H1 (cell line): ENCODE data around the gene SLC48A1. TPM values are rescaled to one million over a fixed set of nuclear protein-coding genes. Genes with fewer than 3 reads are reported as not detected.

ENCODE experiments used
- CTCF ChIA-PET: fragments of 300-600 bp; sonication (Branson Sonifier 250); formaldehyde crosslinking; loops from one replicate; lab custom pipeline; 2021; ENCODE audit not compliant: partially characterized antibody; lab: Charles Lee
- POLR2A ChIA-PET: fragments of 300-600 bp; sonication (Branson Sonifier 250); formaldehyde crosslinking; loops from one replicate; lab custom pipeline; 2021; ENCODE audit warnings: inconsistent platforms; ENCODE audit not compliant: partially characterized antibody; lab: Charles Lee
- DNase-seq, 2 experiments: peaks; one replicate each; pipeline versions ENCODE4 v3.0.0 to v3.0.0-alpha.2; 2010 to 2022; ENCODE audit warnings: low spot score in 2 of 2, low read depth in 1 of 2, mixed read lengths in 1 of 2
- FAIRE-seq: peaks from 2 replicates; lab custom pipeline; 2011; peaks lifted over from hg19 to GRCh38; lab: Jason Lieb, UNC
- H2AFZ ChIP-seq: 2 replicates; pipeline ENCODE4 v1.8.1; 2012; ENCODE audit warnings: low read length, inconsistent platforms
- H2AK5ac ChIP-seq: 2 replicates; pipeline ENCODE4 v1.6.1; 2013; ENCODE audit warnings: low read depth, low read length
- H2BK120ac ChIP-seq: replicated peaks from 2 replicates; pipeline ENCODE3; 2013; ENCODE audit warnings: low read depth, low read length, inconsistent platforms
- H2BK12ac ChIP-seq: 2 replicates; pipeline ENCODE4 v1.6.1; 2013; ENCODE audit warnings: low read depth, low read length
- H2BK15ac ChIP-seq: 2 replicates; pipeline ENCODE4 v1.6.1; 2013; ENCODE audit warnings: low read length
- H2BK20ac ChIP-seq: 2 replicates; pipeline ENCODE4 v1.6.1; 2013; ENCODE audit warnings: low read length
- H2BK5ac ChIP-seq: 2 replicates; pipeline ENCODE4 v1.6.1; 2013; ENCODE audit warnings: low read depth, low read length
- H3K14ac ChIP-seq: 2 replicates; pipeline ENCODE4 v1.6.1; 2013; ENCODE audit warnings: inconsistent platforms; ENCODE audit not compliant: insufficient read length
- H3K18ac ChIP-seq: 2 replicates; pipeline ENCODE4 v1.6.1; 2013; ENCODE audit warnings: low read length; ENCODE audit errors: extremely low read depth
- H3K23ac ChIP-seq: 2 replicates; pipeline ENCODE4 v1.6.1; 2013; ENCODE audit warnings: inconsistent platforms; ENCODE audit not compliant: insufficient read length
- H3K23me2 ChIP-seq: 2 replicates; pipeline ENCODE4 v1.6.1; 2013; ENCODE audit warnings: low read depth, low read length
- H3K27ac ChIP-seq: 2 replicates; pipeline ENCODE4 v1.6.1; 2011; ENCODE audit warnings: low read depth, low read length, inconsistent platforms
- H3K27me3 ChIP-seq, 4 experiments: replicated peaks in 1 of 4; 1 replicate in 1 of 4; 2 replicates in 3 of 4; pipeline versions ENCODE4 v1.6.1 to v1.8.1; 2011 to 2013; ENCODE audit warnings: low read length in 3 of 4, mild to moderate bottlenecking in 3 of 4, inconsistent platforms in 2 of 4, mixed read lengths in 2 of 4, moderate library complexity in 1 of 4; ENCODE audit not compliant: control insufficient read depth in 3 of 4, insufficient read depth in 3 of 4; ENCODE audit errors: extremely low read depth in 1 of 4
- H3K36me3 ChIP-seq, 4 experiments: 2 replicates each; pipeline versions ENCODE4 v1.6.1 to v1.8.1; 2011 to 2013; ENCODE audit warnings: mild to moderate bottlenecking in 4 of 4, low read length in 3 of 4, moderate library complexity in 2 of 4, control low read depth in 1 of 4, inconsistent platforms in 1 of 4; ENCODE audit not compliant: insufficient read depth in 4 of 4, control insufficient read depth in 2 of 4
- H3K4ac ChIP-seq: replicated peaks from 2 replicates; pipeline ENCODE3; 2013; ENCODE audit warnings: low read length, low read depth, mixed read lengths, inconsistent platforms; ENCODE audit not compliant: insufficient read length
- H3K4me1 ChIP-seq, 4 experiments: replicated peaks in 1 of 4; 1 replicate in 1 of 4; 2 replicates in 3 of 4; pipeline versions ENCODE4 v1.6.1 to v1.8.1; 2011 to 2013; ENCODE audit warnings: low read length in 3 of 4, inconsistent platforms in 2 of 4, mixed read lengths in 1 of 4; ENCODE audit not compliant: insufficient read depth in 4 of 4, control insufficient read depth in 3 of 4
- H3K4me2 ChIP-seq, 2 experiments: 2 replicates each; pipeline versions ENCODE4 v1.6.1 to v1.8.1; 2011 to 2013; ENCODE audit warnings: low read depth in 2 of 2, low read length in 2 of 2, control low read depth in 1 of 2, inconsistent platforms in 1 of 2, mild to moderate bottlenecking in 1 of 2; ENCODE audit not compliant: insufficient read depth in 1 of 2
- H3K4me3 ChIP-seq, 4 experiments: fragments of 200-600, 300-600 bp in 1 of 4; sonication (generic), shearing (Covaris generic), sonication (Bioruptor Twin) in 1 of 4; 2 replicates each; pipeline versions ENCODE4 v1.5.1 to v1.8.1; 2011 to 2016; ENCODE audit warnings: low read length in 4 of 4, low read depth in 3 of 4, control low read depth in 2 of 4, inconsistent platforms in 2 of 4, mild to moderate bottlenecking in 2 of 4, mixed read lengths in 1 of 4, moderate library complexity in 1 of 4; ENCODE audit not compliant: insufficient read depth in 2 of 4; ENCODE audit errors: extremely low read depth in 1 of 4
- H3K56ac ChIP-seq: replicated peaks from 2 replicates; pipeline ENCODE3; 2013; ENCODE audit warnings: low read depth, mild to moderate bottlenecking, mixed read lengths, low read length, inconsistent platforms; ENCODE audit not compliant: insufficient read length
- H3K79me1 ChIP-seq: 2 replicates; pipeline ENCODE4 v1.6.1; 2013; ENCODE audit warnings: low read depth, low read length, control low read depth
- H3K79me2 ChIP-seq, 2 experiments: 2 replicates each; pipeline versions ENCODE4 v1.6.1 to v1.8.1; 2012 to 2013; ENCODE audit warnings: low read length in 2 of 2, mild to moderate bottlenecking in 2 of 2, inconsistent platforms in 1 of 2; ENCODE audit not compliant: insufficient read depth in 2 of 2, control insufficient read depth in 1 of 2
- H3K9ac ChIP-seq, 4 experiments: replicated peaks in 1 of 4; 1 replicate in 1 of 4; 2 replicates in 3 of 4; pipeline versions ENCODE4 v1.6.1 to v1.8.1; 2011 to 2013; ENCODE audit warnings: low read depth in 3 of 4, low read length in 3 of 4, control low read depth in 2 of 4, mild to moderate bottlenecking in 2 of 4, moderate library complexity in 2 of 4, inconsistent platforms in 1 of 4; ENCODE audit errors: extremely low read depth in 1 of 4
- H3K9me3 ChIP-seq, 2 experiments: 2 replicates each; pipeline versions ENCODE4 v1.6.1 to v1.8.1; 2012 to 2013; ENCODE audit warnings: mild to moderate bottlenecking in 2 of 2, moderate library complexity in 2 of 2, control low read depth in 1 of 2, inconsistent platforms in 1 of 2, low read depth in 1 of 2, low read length in 1 of 2, mixed read lengths in 1 of 2; ENCODE audit not compliant: insufficient read depth in 2 of 2
- H4K20me1 ChIP-seq, 2 experiments: replicated peaks in 1 of 2; 2 replicates each; pipeline versions ENCODE3 to v1.8.1; 2011 to 2013; ENCODE audit warnings: inconsistent platforms in 2 of 2, low read length in 2 of 2, mild to moderate bottlenecking in 1 of 2; ENCODE audit not compliant: insufficient read depth in 2 of 2, control insufficient read depth in 1 of 2
- H4K5ac ChIP-seq: 2 replicates; pipeline ENCODE4 v1.6.1; 2013; ENCODE audit warnings: low read length, low read depth, mixed read lengths, inconsistent platforms; ENCODE audit not compliant: insufficient read length
- H4K8ac ChIP-seq: 2 replicates; pipeline ENCODE4 v1.8.0; 2013; ENCODE audit warnings: mild to moderate bottlenecking, moderate library complexity, low read length, inconsistent platforms; ENCODE audit not compliant: insufficient read depth; ENCODE audit errors: extremely low read depth
- H4K91ac ChIP-seq: replicated peaks from 2 replicates; pipeline ENCODE3; 2013; ENCODE audit warnings: low read length, mixed read lengths, inconsistent platforms; ENCODE audit not compliant: insufficient read length
- CBX8 ChIP-seq: fragments of 300-800, 300-1000 bp; sonication (generic); IDR thresholded peaks from 2 replicates; pipeline ENCODE4 v1.7.1; 2016; ENCODE audit warnings: low read depth, low read length, borderline replicate concordance
- GABPA ChIP-seq: IDR thresholded peaks from 2 replicates; pipeline ENCODE4 v1.6.1; 2011; ENCODE audit warnings: mild to moderate bottlenecking, low read length, moderate library complexity, borderline replicate concordance; ENCODE audit not compliant: insufficient read depth
- HDAC6 ChIP-seq: IDR thresholded peaks from one replicate; pipeline ENCODE4 v1.7.1; 2012; ENCODE audit warnings: low read depth, mild to moderate bottlenecking, inconsistent platforms, low read length, moderate library complexity
- JUN ChIP-seq: IDR thresholded peaks from 2 replicates; pipeline ENCODE4 v1.6.1; 2011; ENCODE audit warnings: low read depth, mild to moderate bottlenecking, improper control_type of control experiment, low read length
- KDM4A ChIP-seq: IDR thresholded peaks from one replicate; pipeline ENCODE4 v1.7.1; 2012; ENCODE audit warnings: low read depth, mild to moderate bottlenecking, moderate library complexity, low read length, inconsistent platforms; ENCODE audit not compliant: severe bottlenecking
- NRF1 ChIP-seq: IDR thresholded peaks from 2 replicates; pipeline ENCODE4 v1.6.1; 2011; ENCODE audit warnings: mild to moderate bottlenecking, low read depth, low read length, improper control_type of control experiment
- PHF8 ChIP-seq: fragments of 200-600 bp; sonication (generic); conservative IDR thresholded peaks from 2 replicates; pipeline ENCODE4 v1.7.1; 2012; ENCODE audit warnings: low read depth, mild to moderate bottlenecking, inconsistent platforms, low read length, moderate library complexity
- POU5F1 ChIP-seq: IDR thresholded peaks from 2 replicates; pipeline ENCODE4 v1.6.1; 2011; ENCODE audit warnings: low read depth, mild to moderate bottlenecking, low read length, moderate library complexity
- RAD21 ChIP-seq, 2 experiments: IDR thresholded peaks in 1 of 2; conservative IDR thresholded peaks in 1 of 2; 2 replicates each; pipeline ENCODE4 v1.6.1; 2011; ENCODE audit warnings: low read depth in 2 of 2, low read length in 2 of 2, improper control_type of control experiment in 1 of 2, inconsistent platforms in 1 of 2, mild to moderate bottlenecking in 1 of 2, moderate library complexity in 1 of 2
- SRF ChIP-seq: IDR thresholded peaks from 2 replicates; pipeline ENCODE4 v1.6.1; 2011; ENCODE audit warnings: mild to moderate bottlenecking, low read depth, low read length, moderate library complexity
- WGBS, 2 experiments: shearing (Covaris generic) in 1 of 2; methylation state at CpG; one replicate each; pipeline versions ENCODE4 v1.1.6 to v1.1.7; 2013 to 2015; ENCODE audit warnings: low lambda C conversion rate in 2 of 2, mixed read lengths in 2 of 2, inconsistent platforms in 1 of 2, low coverage in 1 of 2, missing lambda C conversion rate in 1 of 2; ENCODE audit not compliant: insufficient replicate concordance in 2 of 2, insufficient coverage in 1 of 2, insufficient read length in 1 of 2; ENCODE audit errors: extremely low coverage in 1 of 2, missing lambda C conversion rate in 1 of 2; 5-methylcytosine and 5-hydroxymethylcytosine counted together
- polyA plus RNA-seq, 7 experiments: library from polyadenylated mRNA; depleted of rRNA in 3 of 7; stranded (reverse) in 5 of 7; unstranded in 2 of 7; fragments of >200 nt in 5 of 7; fragments of 200-250 nt in 2 of 7; gene quantifications; 1 replicate in 5 of 7; 2 replicates in 1 of 7; 4 replicates in 1 of 7; pipeline versions ENCODE4 v1.2.1 to v1.2.3, GENCODE V29; 2011 to 2013; ENCODE audit warnings: missing spikeins in 2 of 7, mixed read lengths in 2 of 7
- total RNA-seq: library from RNA; stranded (reverse); fragmentation: NEBNext Ultra II Directional; extraction: Animal tissue kit (Norgen Biotek cat#: 25700); gene quantifications from 2 replicates; pipeline ENCODE4 v1.2.1, GENCODE V29; 2021

Gene SLC48A1
- total and polyA plus RNA-seq, 2 of the 8 experiments (the other 6 are each of a cell fraction or from before 2014, with no cell fraction given), result 9.5 to 14.1 TPM

DNA sequence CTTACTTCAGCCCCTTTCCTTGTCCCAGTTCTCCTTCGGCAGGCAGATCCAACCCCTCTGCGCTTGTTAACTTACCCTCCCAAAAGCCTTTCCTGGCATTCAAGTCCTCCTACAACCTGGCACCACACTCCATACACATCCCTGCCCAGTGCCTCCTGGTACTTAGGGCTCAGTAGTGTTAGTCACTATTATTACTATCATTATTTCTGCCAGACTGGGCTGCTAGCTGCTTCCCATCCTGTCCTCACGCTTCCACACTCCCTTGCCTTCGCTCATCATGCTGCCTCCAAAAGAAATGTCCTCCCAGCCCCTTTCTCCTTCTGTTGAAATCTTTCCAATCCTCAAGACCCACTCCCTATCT lies 48.3 kb downstream of the SLC48A1 start:
- Histone ChIP-seq H3K27ac (no peak overlapping the region), H3K9me3 (no peaks in the 10 kb centered on the region), H3K36me3 (no peaks in the 10 kb centered on the region), H4K91ac (peak overlapping the region; percentile 98), H2BK12ac (peak overlapping the region; percentile 96), H2BK15ac (peak overlapping the region; percentile 66), H2AK5ac (peak overlapping the region; percentile 67), H3K18ac (peak overlapping the region; percentile 91; the same call in 1 of the 2 replicates), H2AFZ (no peak overlapping the region; the same call in 1 of the 2 replicates), H2BK20ac (peak overlapping the region; percentile 29; the same call in 1 of the 2 replicates), H3K27me3 (no peaks in the 10 kb centered on the region; a peak in 2 of 7 replicates), H2BK5ac (peak overlapping the region; percentile 100), H4K5ac (peak overlapping the region; percentile 41), H3K4me2 (peak overlapping the region; percentile 94 to 99; a peak in 3 of 4 replicates), H3K79me1 (peaks cover 8% of the 10 kb centered on the region), H3K4me1 (peaks cover 1 to 42% (median 34%) of the 10 kb centered on the region in 4 experiments), H3K9ac (no peak overlapping the region), H4K8ac (no peak overlapping the region), H2BK120ac (peak overlapping the region; percentile 7), H3K4me3 (peak overlapping the region in 1 of 4 experiments; percentile 79; a peak in 2 of 8 replicates), H3K4ac (peak overlapping the region; percentile 93), H4K20me1 (peaks cover 2 to 6% of the 10 kb centered on the region in 2 experiments)
- FAIRE-seq (no peak), DNase-seq (no peak)
- ChIA-PET POLR2A (interaction anchor here (0.8 to 29.3 kb wide), 11 partner anchors 9 to 88 kb away, joined by 3 to 480 read pairs (median 6); no protein-coding TSS in a partner anchor), CTCF (interaction anchor here (0.7 to 58.8 kb wide), 9 partner anchors 11 to 197 kb away, joined by 3 to 2001 read pairs (median 5); partner anchors contain the start of gene RAPGEF3)
- no peak for TF ChIP-seq HDAC6
- TF ChIP-seq POU5F1, result no peak
- no peak for TF ChIP-seq RAD21 (IDR thresholded peaks at IDR 0.05 in 1 of 2, conservative IDR thresholded peaks at IDR 0.05 in 1 of 2; ENCODE audit: low read depth in 2 of 2, low read length in 2 of 2)
- TF ChIP-seq CBX8, result no peak
- no peak for TF ChIP-seq SRF
- TF ChIP-seq KDM4A, result no peak
- TF ChIP-seq NRF1, result no peak
- TF ChIP-seq JUN, result no peak
- TF ChIP-seq PHF8, result no peak
- no peak for TF ChIP-seq GABPA
- TF ChIP-seq, all 59 proteins: peak for 0
- Histone ChIP-seq H3K14ac (no peak overlapping the region), H3K23me2 (peaks cover 9% of the 10 kb centered on the region), H3K56ac (no peak overlapping the region), H3K23ac (no peak overlapping the region), H3K79me2 (peaks cover 0 to 31% of the 10 kb centered on the region in 2 experiments; a peak in 2 of 4 replicates)
- 93% methylated on average over 4 of the region's 4 CpGs; no CpG with 5 or more reads in 1 of the 2 experiments for WGBS, 2 experiments
